ENCODE data around the gene ADH1B. TPM values are rescaled to one million over a fixed set of nuclear protein-coding genes. Genes with fewer than 3 reads are reported as not detected.
"Not testable (repeated sequence)": the region's sequence is repeated elsewhere in the genome, so short reads cannot be mapped to it uniquely, and the experiment has no call there.

ADH1B gene
- total RNA-seq, 8 experiments from 2014 or later, result 0.10 to 1.00 (median 0.28) TPM; not detected in 1

DNA sequence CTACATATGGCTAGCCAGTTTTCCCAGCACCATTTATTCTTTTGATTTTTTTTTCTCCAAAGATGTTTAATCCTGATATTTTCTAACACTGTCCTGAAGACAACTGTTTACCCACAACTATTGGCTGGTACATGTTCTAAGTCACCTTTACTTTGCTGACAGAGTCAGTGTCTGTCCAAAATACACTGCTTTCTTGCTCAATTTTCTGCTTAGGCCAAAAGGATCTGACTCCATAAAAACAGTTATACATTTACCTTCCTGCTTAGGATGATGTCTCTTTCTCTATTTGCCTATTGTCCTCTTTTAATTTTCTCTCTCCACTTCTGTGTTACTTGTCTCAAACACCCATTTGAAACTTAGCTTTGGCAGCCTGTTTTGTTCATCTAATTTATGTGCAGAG lies 28.1 kb upstream of the ADH1B start:
- ATAC-seq (replicated peaks in 6 of 8), result no peak
- in situ Hi-C loops (cut with MboI; ENCODE audit: low pct_unique_long_range_greater_than_20kb in 2 of 9, low sequenced_read_pairs in 9 of 9, unreplicated experiment in 9 of 9), result no loop called here
- H3K27ac ChIP-seq, result no peak overlapping the region

DNA sequence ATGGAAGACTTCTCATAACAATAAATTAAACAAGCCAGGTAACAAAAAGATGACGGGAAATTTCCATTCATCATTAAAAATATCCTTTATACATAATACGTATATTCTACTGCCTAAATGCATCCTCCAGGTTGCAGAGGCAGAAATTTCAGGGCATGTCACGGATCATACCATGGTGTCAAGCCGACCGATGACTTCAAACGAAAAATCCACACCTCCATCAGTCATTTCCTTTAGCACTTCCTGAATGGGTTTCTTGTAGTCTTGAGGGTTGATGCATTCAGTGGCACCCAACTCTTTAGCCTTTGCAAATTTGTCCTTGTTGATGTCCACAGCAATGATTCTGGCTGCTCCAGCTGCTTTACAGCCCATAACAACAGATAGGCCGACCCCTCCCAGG lies 21.4 kb upstream of the ADH1B start:
- ATAC-seq (replicated peaks in 6 of 8); in situ Hi-C loops (cut with MboI; ENCODE audit: low pct_unique_long_range_greater_than_20kb in 2 of 9, low sequenced_read_pairs in 9 of 9, unreplicated experiment in 9 of 9); H3K27ac ChIP-seq; H3K4me1 ChIP-seq (replicated peaks in 1 of 2); H3K4me3 ChIP-seq: not testable (repeated sequence)
- 0 to 100% (median 65%) methylated on average over 1 to 7 of the region's 7 CpGs for WGBS, 10 experiments

More for the DNA sequence above, 28.1 kb upstream of the ADH1B start:
- no peak overlapping the region for H3K4me3 ChIP-seq
- H3K4me1 ChIP-seq (replicated peaks in 1 of 2), result peaks cover 9 to 10% of the 10 kb centered on the region in 2 donors

DNA sequence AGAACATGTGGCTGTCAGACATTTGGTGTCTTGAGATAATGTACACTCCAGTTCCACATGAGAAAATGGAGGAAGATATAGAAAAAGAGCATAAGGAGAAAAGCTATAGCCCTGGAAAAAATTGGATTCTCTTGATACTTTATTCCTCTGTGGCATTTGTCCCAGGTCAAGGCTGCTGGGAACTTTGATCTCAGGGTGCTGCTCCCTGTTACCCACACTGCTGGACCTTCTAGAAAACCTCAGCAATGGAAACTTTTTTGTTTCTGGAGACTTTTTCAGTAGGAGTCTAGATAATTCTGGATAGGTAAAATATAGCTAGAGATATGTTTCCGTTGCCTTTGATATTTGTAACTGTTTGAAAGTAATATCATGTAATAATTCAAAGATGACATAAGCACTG lies 20.2 kb upstream of the ADH1B start:
- in situ Hi-C loops (cut with MboI; ENCODE audit: low pct_unique_long_range_greater_than_20kb in 2 of 9, low sequenced_read_pairs in 9 of 9, unreplicated experiment in 9 of 9), result no loop called here
- Histone ChIP-seq H3K4me3 (no peak overlapping the region), H3K27ac (no peak overlapping the region), H3K4me1 (replicated peaks in 1 of 2) (no peaks in the 10 kb centered on the region)
- ATAC-seq (replicated peaks in 6 of 8), result no peak
- 0 to 100% (median 80%) methylated on average over 1 of the region's 1 CpG; no CpG with 5 or more reads in 3 of the 10 experiments for WGBS, 10 experiments

DNA sequence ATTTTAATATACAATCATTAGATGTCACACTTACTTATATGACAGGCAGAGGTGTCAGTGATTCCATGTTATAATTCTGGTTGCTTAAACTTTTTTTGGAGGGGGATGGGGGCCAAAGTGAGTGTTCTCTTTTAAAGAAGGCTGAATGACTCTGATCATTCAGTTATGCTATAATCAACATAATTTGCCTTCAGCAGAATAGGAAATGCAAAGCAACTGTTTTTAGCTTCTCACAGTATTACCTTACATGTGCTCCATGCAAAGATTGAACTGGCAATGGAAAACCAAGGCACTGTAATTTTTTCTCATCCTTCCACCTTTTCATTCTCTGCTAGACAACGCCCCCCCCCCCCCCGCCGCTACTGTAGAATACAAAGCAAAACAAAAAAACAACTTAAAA lies 18.0 kb upstream of the ADH1B start:
- Histone ChIP-seq H3K27ac (no peak overlapping the region), H3K4me1 (replicated peaks in 1 of 2) (no peaks in the 10 kb centered on the region), H3K4me3 (no peak overlapping the region)
- WGBS, 10 experiments, result 40 to 90% (median 84%) methylated on average over 1 to 3 of the region's 3 CpGs; no CpG with 5 or more reads in 4 of the 10 experiments
- in situ Hi-C loops (cut with MboI; ENCODE audit: low pct_unique_long_range_greater_than_20kb in 2 of 9, low sequenced_read_pairs in 9 of 9, unreplicated experiment in 9 of 9), result no loop called here
- ATAC-seq (replicated peaks in 6 of 8), result peak in 3 of 8 experiments; percentile 34 to 85 (median 55)

DNA sequence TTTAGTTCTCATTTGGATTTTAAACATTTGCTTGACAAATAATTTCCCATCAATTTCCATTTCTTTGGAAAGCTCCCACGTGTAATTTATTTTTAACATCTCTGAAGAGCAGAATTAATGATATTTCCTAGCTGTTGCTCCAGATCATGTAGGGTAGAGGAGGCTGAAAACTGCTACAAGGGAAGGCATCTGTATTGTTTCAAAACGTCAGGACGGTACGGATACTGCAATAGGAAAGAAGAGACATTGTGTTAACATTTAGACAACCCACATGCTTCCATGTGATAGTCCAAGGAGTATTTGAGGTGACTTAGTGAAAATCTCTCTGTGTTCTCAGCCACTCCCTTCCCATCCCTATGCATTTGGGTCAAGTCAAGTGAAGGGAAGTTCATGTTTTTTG lies 15.4 kb upstream of the ADH1B start:
- whole genome bisulfite sequencing, 10 experiments, result 20 to 83% (median 60%) methylated on average over 1 to 4 of the region's 4 CpGs; no CpG with 5 or more reads in 1 of the 10 experiments
- H3K4me1 ChIP-seq (replicated peaks in 1 of 2), result no peaks in the 10 kb centered on the region
- H3K4me3 ChIP-seq, result no peak overlapping the region
- H3K27ac ChIP-seq, result no peak overlapping the region
- in situ Hi-C loops (cut with MboI; ENCODE audit: low pct_unique_long_range_greater_than_20kb in 2 of 9, low sequenced_read_pairs in 9 of 9, unreplicated experiment in 9 of 9), result no loop called here
- no peak for ATAC-seq (replicated peaks in 6 of 8)

DNA sequence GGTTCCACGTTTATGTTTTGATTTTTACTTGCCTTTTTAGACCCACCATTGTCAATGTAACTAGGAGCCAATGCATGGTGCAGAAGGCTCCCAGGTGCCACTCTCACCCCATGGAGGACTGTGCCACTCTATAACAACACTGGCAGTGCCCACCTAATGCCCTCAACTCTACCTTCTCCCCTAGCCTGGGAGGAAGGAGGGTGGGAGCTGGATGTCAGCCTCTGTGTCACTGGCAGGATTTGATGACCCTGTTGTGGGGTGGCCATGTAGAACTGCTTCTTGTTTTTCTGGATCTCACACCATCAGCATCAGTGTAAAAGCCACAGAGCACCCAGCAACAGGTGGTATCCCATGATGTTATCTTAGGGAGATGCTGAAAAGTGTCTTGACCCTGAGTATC lies 13.7 kb upstream of the ADH1B start:
- no peak for ATAC-seq (replicated peaks in 6 of 8)
- WGBS, 10 experiments, result 0 to 100% (median 67%) methylated on average over 1 of the region's 1 CpG; no CpG with 5 or more reads in 4 of the 10 experiments
- Histone ChIP-seq H3K27ac (no peak overlapping the region), H3K4me3 (no peak overlapping the region), H3K4me1 (replicated peaks in 1 of 2) (no peaks in the 10 kb centered on the region)
- in situ Hi-C loops (cut with MboI; ENCODE audit: low pct_unique_long_range_greater_than_20kb in 2 of 9, low sequenced_read_pairs in 9 of 9, unreplicated experiment in 9 of 9), result no loop called here

DNA sequence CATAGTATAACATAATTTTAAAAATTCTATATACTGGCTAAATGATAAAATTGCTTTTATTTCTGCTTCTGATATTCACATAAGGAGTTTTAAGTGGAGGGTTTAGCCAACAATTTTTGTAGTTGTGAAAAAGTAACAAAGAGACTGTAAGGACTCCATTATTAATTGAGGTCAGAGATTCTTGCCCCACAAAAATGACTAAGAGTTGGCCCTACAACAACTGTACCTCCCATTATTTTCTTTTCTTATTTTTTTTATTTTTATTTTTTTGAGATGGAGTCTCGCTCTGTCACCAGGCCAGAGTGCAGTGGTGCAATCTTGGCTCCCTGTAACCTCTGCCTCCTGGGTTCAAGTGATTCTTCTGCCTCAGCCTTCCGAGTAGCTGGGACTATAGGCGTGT lies 9.4 kb upstream of the ADH1B start:
- no peak overlapping the region for H3K27ac ChIP-seq
- ATAC-seq (replicated peaks in 6 of 8), result no peak
- in situ Hi-C loops (cut with MboI; ENCODE audit: low pct_unique_long_range_greater_than_20kb in 2 of 9, low sequenced_read_pairs in 9 of 9, unreplicated experiment in 9 of 9), result no loop called here
- H3K4me1 ChIP-seq (replicated peaks in 1 of 2), result no peaks in the 10 kb centered on the region
- no peak overlapping the region for H3K4me3 ChIP-seq
- WGBS, 10 experiments, result 61 to 100% (median 86%) methylated on average over 1 to 3 of the region's 3 CpGs; no CpG with 5 or more reads in 3 of the 10 experiments

DNA sequence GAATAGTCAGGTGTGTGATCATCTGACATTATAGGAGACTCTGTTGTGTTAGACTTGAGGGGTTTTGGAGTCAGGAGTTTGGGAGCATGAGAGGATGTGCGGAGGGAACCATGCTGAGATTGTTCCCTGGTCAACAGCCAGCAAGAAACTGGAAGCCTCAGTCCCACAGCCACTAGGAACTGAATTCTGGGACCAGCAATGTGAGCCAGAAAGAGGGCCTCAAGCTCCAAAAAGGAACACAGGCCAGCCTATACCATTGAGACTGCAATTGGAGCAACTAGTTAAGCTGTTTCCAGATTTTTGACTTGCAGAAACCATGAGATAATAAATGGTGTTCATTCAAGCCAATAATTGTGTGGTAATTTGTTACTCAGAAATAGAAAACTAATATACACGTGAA lies 8.7 kb upstream of the ADH1B start:
- 0 to 85% (median 33%) methylated on average over 1 to 2 of the region's 2 CpGs; no CpG with 5 or more reads in 1 of the 10 experiments for WGBS, 10 experiments
- in situ Hi-C loops (cut with MboI; ENCODE audit: low pct_unique_long_range_greater_than_20kb in 2 of 9, low sequenced_read_pairs in 9 of 9, unreplicated experiment in 9 of 9), result no loop called here
- no peak overlapping the region for H3K27ac ChIP-seq

DNA sequence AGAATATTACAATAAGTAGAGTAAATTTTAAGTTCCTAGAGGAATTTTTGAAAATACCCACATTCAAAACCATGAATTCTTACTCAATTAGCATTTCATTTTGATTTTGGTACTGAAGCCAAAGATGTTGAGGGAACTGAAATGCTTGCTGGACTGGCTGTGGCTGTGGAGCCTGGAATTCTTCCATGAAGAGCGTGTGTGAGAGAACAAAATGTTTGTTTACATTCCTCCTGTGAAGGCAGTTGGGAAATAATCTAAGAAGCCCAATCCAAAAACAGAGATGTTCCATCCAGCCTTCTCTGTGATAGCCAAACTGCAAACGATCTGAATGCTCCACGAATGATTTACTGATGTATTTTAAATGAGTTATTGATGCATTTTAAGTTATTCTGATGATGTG lies 3.8 kb upstream of the ADH1B start:
- H3K4me1 ChIP-seq (replicated peaks in 1 of 2), result peaks cover 0 to 2% of the 10 kb centered on the region in 2 donors
- in situ Hi-C loops (cut with MboI; ENCODE audit: low pct_unique_long_range_greater_than_20kb in 2 of 9, low sequenced_read_pairs in 9 of 9, unreplicated experiment in 9 of 9), result no loop called here
- ATAC-seq (replicated peaks in 6 of 8), result no peak
- 0 to 90% (median 71%) methylated on average over 2 to 3 of the region's 3 CpGs for WGBS, 10 experiments
- H3K27ac ChIP-seq, result no peak overlapping the region
- no peak overlapping the region for H3K4me3 ChIP-seq

More for the DNA sequence above, 8.7 kb upstream of the ADH1B start:
- no peak for ATAC-seq (replicated peaks in 6 of 8)
- H3K4me3 ChIP-seq, result no peak overlapping the region
- no peaks in the 10 kb centered on the region for H3K4me1 ChIP-seq (replicated peaks in 1 of 2)

DNA sequence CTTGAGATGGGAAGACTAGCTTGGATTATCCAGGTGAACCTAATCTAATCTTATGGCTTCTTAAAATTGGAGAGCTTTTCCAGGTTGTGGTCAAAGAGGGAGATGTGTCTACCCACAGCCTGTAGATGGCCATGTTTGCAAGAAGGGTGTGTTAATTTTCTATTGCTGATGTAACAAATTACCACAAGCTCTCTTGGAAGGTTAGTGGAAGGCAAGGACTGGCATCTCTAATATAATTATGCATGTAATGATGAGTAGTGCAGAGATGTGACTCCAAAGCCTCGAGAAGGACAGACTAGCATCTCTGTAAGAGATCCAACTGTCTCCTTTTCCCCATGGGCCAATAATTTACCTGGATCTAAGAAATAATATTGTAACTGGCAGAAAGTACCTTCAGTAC lies 3.2 kb upstream of the ADH1B start:
- in situ Hi-C loops (cut with MboI; ENCODE audit: low pct_unique_long_range_greater_than_20kb in 2 of 9, low sequenced_read_pairs in 9 of 9, unreplicated experiment in 9 of 9), result no loop called here
- 0 to 50% (median 33%) methylated on average over 1 of the region's 1 CpG; no CpG with 5 or more reads in 5 of the 10 experiments for WGBS, 10 experiments

DNA sequence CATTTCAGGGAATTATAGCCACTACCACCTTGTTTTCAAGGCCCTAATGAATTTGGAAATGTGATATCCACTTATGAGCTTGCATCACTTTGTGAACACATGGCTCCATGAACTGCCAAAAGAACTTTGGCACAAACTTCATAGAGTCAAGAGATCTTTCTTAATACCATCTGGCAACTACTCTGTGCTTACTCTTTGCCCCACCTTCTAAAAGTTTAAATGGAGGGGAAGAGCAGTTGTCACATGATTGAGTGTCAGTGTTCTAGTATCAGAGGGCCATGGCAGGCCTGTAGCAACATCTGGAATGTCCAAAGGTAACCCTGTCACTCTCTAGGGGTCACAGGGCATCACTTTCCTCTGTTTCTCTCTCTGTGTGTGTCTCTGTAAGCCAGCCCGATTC lies 2.6 kb upstream of the ADH1B start:
- Histone ChIP-seq H3K4me3 (no peak overlapping the region), H3K4me1 (replicated peaks in 1 of 2) (peaks cover 0 to 2% of the 10 kb centered on the region in 2 donors), H3K27ac (no peak overlapping the region)
- ATAC-seq (replicated peaks in 6 of 8), result no peak
- in situ Hi-C loops (cut with MboI; ENCODE audit: low pct_unique_long_range_greater_than_20kb in 2 of 9, low sequenced_read_pairs in 9 of 9, unreplicated experiment in 9 of 9), result no loop called here
- 33 to 100% (median 100%) methylated on average over 1 of the region's 1 CpG; no CpG with 5 or more reads in 5 of the 10 experiments for WGBS, 10 experiments

More for the DNA sequence above, 3.2 kb upstream of the ADH1B start:
- no peak overlapping the region for H3K27ac ChIP-seq
- no peak overlapping the region for H3K4me3 ChIP-seq
- peaks cover 0 to 2% of the 10 kb centered on the region in 2 donors for H3K4me1 ChIP-seq (replicated peaks in 1 of 2)
- peak in 2 of 8 experiments; percentile 60 for ATAC-seq (replicated peaks in 6 of 8)

DNA sequence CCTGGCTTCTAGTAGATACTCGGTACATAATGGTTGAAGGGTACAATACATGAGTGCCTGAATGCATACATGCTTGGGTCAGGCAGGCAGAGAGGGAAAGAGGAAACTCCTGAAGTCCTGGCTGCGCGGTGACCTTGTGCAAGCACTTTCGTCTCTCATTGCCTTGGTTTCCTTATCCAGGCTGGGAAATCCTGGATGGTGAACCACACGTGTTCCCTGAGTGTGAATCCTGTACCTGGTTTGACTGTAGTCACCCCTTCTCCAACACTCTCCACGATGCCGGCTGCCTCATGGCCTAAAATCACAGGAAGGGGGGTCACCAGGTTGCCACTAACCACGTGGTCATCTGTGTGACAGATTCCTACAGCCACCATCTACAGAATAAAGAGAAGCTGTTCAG lies 3.4 kb downstream of the ADH1B start:
- WGBS, 10 experiments, result 49 to 100% (median 90%) methylated on average over 1 to 5 of the region's 8 CpGs; no CpG with 5 or more reads in 3 of the 10 experiments
- H3K4me1 ChIP-seq (replicated peaks in 1 of 2); ATAC-seq (replicated peaks in 6 of 8); H3K4me3 ChIP-seq; H3K27ac ChIP-seq; in situ Hi-C loops (cut with MboI; ENCODE audit: low pct_unique_long_range_greater_than_20kb in 2 of 9, low sequenced_read_pairs in 9 of 9, unreplicated experiment in 9 of 9): not testable (repeated sequence)

DNA sequence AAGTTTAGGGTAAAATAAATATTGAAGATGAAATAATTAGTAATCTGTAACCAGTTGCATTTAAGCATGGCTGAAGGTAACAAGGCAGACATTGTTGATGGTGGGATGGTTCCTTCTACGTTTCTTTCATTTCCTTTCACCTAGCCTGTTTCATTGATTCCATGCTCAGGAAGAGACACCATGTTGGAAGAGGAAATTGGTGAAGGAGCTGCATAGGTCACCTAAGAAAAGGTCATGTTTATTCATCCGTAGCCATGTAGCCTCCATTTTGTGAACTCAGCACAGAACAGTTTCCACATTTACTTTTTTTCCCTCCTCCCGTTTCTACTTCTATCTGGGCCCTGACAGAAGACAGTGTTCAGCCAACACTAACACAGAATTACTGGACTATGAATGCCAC lies 3.8 kb downstream of the ADH1B start:
- WGBS, 10 experiments, result 31 to 95% (median 69%) methylated on average over 2 to 3 of the region's 3 CpGs; no CpG with 5 or more reads in 3 of the 10 experiments

DNA sequence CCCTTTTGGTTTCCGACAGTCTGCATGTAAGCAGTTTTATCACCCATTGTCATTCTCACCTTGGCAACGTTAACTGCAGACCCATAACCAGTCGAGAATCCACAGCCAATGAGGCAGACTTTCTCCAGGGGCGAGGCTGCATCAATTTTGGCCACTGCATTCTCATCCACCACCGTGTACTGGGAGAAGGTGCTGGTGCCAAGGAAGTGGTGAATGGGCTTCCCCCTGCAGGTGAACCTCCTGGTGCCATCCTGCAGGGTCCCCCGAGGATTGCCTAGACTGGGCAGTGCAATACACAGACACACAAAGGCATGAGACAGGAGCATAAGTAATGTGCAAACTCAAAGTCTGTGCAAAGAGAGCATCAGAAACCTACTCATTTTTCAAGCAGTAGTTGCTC lies 5.4 kb downstream of the ADH1B start:
- ATAC-seq (replicated peaks in 6 of 8), result no peak
- Histone ChIP-seq H3K27ac (no peak overlapping the region), H3K4me3 (no peak overlapping the region), H3K4me1 (replicated peaks in 1 of 2) (peaks cover 0 to 2% of the 10 kb centered on the region in 2 donors)
- in situ Hi-C loops (cut with MboI; ENCODE audit: low pct_unique_long_range_greater_than_20kb in 2 of 9, low sequenced_read_pairs in 9 of 9, unreplicated experiment in 9 of 9), result no loop called here
- 0 to 93% (median 76%) methylated on average over 1 to 6 of the region's 6 CpGs for WGBS, 10 experiments

More for the DNA sequence above, 3.8 kb downstream of the ADH1B start:
- no peak for ATAC-seq (replicated peaks in 6 of 8)
- Histone ChIP-seq H3K4me1 (replicated peaks in 1 of 2) (peaks cover 0 to 2% of the 10 kb centered on the region in 2 donors), H3K27ac (no peak overlapping the region), H3K4me3 (no peak overlapping the region)
- in situ Hi-C loops (cut with MboI; ENCODE audit: low pct_unique_long_range_greater_than_20kb in 2 of 9, low sequenced_read_pairs in 9 of 9, unreplicated experiment in 9 of 9), result no loop called here
